CD4-positive, alpha-beta T cell treated with Interleukin-6 for 4 hours (primary cell): Measurements from ENCODE around the gene NOXA1.

Experiments
- DNase-seq: peaks from one replicate; pipeline ENCODE4 v3.0.0-alpha.2; 2020; ENCODE audit warnings: mixed read lengths

Gene NOXA1

DNA sequence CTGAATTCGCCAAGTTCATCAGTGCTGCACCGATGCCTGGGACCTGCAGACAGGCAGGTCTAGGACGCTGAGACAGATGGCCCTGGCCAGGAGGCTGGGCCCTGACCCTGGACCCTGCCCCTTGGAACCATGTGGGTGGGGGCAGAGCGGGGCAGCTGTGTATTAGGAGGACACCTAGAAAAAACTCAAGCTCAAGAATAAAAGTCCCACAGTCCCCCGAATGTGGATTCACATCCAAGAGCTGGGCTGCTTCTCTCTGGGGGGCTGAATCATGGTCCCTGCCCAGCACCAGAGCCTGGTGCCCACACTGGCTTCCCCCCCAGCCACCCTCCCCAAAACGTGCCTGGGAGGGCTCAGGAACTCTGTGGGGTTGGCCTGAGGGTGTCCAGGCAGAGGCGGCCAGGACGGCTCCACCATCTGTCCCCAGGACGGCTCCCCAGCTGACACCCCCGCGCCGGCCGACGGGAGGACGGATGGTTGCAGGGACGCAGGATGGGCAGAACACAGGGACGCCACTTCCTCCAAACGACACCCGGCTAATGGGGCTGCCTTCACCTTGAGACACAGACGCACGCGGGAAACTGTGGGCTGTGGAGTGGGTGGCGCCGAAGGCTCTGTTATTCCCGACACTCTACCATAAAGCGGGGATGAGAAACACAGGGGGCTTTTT, 35.2 kb upstream of the NOXA1 start:
- DNase-seq = no peak

DNA sequence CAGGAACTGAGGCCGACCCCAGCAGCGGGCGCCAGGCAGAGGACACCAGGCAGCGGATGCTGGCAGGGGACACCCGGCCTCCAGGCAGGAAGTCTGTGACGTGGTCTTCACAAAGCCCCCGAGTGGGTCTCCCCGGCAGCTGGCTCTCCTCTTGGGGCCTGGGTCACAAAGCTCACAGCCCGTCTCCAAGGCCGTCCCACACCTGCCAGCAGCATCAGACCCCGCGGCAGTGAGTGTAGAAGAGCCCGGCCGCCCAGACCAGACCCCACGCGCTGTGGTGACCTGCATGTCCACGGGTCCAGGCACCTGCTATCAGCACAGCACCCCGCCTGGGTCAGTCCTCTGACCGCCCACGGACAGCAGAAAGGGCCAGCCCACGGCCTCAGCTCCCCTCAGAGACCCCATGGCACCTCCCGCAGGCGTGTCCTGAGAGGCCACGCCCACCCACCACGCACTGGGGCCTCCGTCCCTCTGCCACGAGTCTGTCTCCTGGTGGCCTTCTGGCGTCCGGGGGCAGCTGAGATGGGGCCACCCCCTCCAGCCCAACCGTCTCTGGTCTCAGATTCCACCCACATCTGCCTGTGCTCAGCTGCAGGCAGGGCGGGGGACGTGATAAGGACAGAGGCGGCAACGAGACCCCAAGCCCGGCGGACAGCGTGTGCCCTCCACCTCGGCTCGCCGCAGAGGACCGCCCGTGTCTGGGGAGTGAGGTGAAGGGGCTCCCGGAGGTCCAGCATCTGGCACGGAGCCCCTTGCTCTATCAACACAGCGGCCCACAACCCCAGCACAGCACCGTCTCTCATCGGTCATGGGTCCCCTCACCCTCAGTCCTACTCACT, 34.4 kb upstream of the NOXA1 start:
- no peak for DNase-seq

DNA sequence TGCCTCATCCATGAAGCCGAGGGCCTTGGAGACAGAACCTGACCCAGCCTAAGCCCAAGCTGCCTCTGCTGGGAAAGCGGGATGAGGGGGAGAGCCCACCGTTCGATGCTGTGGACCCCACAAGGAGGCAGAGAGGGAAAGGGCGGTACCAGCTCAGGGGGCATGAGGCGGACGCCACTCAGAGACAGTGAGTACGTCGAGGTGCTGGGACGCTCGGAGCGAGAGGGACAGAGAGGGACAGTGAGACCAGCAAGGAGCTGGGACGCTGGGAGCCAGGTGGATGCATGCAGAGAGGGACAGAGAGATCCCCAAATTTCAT, 33.8 kb upstream of the NOXA1 start:
- no peak for DNase-seq

GRCh38 chr9:137390553-137391410, 32.4 kb upstream of the NOXA1 start:
- no peak for DNase-seq

DNA sequence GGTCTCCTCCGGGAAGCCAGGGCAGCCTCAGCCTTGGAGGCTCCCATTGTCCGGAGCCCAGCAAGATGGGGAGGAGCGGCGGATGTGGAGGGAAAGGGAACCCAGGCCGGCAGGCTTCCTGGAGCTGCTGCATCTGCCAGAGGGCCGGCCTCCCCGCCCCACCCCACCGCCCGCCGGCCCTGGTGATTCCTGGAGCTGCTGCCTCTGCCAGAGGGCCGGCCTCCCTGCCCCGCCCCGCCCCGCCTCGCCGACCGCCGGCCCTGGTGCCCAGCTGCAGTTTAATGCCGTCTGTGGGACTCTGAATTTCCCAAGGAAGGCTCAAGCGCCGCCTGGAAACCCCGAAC, 31.8 kb upstream of the NOXA1 start:
- no peak for DNase-seq

GRCh38 chr9:137392232-137393007, 30.8 kb upstream of the NOXA1 start:
- no peak for DNase-seq

DNA sequence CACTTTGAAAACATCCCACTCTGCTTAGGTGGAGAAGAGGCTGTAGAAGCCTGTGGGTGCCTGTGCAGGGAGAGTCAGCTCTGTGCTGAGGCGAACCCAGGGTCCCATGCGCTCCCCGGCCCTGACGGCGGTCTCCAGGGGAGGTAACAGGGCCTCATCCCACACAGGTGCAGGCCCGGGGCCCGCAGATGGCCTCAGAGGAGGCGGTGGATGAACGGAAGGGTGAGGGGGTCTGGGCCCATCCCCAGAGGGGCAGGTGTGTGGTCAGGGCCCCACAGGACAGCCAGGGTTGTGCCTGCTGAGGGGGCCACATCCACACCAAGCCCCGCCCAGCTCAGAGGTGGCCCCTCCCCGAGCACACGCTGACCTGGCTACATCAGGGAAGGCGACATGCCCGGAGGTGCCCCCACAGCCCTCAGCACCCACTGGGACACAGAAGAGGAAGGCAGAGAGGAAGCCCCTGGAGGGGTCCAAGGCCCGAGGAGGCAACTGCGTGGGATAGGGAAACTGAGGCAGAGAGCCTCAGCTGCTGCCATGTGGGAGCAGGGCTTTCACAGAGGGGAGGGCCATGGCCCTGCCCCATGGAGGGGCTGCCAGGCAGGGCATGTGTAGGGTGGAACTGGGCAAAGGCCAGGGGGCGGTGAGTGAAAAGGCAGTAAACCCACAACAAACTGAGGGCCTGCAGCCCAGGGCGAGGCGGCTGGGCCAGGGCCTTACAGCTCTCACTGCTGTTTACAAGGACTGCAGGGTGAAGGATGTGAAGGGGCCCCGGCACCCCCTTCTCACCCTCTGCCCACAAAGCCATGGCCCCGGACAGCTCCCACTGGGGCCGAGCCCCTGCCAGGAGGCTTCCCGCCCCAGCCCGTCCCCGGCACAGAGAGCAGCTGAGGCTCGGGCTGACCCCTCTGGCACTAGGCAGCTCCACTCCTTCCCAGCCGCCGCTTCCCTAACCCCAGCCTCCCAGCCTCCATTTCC, 29.7 kb upstream of the NOXA1 start:
- DNase-seq = no peak

GRCh38 chr9:137394866-137395665, 28.1 kb upstream of the NOXA1 start:
- DNase-seq = no peak

- no peak for DNase-seq
Measured at GRCh38 chr9:137395666-137396010, 27.6 kb upstream of the NOXA1 start.

GRCh38 chr9:137396227-137396626, 27.0 kb upstream of the NOXA1 start:
- DNase-seq = no peak

DNA sequence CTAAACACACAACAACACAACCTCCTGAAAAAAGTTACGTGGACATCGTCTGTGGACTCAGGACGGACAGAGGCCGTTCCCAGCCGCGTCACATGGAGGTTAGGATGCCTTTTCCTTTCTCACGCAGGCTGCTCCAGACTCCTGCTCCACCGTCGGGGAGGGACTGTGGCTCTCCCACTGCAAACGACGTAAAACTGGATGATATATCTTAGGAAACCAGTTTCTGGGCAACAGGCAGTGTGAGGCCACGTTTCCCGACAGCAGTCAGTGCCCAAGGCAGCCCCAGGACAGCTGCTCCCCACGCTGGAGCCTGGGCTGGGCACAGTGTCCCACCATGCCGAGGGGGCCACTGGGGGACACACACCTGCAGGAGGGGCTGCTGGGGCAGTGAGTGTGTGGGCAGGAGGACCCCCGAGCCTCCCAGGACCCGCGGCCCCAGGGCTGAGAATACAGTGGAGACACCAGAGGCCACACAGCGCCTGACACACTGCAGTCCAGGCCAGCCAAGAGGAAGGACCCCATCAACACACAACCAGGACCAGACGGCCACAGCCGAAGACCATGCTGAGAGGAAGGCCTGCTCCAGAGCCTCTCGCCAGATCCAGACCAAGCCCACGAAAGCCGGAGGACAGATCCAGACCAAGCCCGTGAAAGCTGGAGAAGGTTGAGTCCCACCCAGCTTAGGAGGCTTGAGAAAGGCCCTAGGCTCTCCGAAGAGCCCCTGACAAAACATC, 26.4 kb upstream of the NOXA1 start:
- DNase-seq = no peak

DNA sequence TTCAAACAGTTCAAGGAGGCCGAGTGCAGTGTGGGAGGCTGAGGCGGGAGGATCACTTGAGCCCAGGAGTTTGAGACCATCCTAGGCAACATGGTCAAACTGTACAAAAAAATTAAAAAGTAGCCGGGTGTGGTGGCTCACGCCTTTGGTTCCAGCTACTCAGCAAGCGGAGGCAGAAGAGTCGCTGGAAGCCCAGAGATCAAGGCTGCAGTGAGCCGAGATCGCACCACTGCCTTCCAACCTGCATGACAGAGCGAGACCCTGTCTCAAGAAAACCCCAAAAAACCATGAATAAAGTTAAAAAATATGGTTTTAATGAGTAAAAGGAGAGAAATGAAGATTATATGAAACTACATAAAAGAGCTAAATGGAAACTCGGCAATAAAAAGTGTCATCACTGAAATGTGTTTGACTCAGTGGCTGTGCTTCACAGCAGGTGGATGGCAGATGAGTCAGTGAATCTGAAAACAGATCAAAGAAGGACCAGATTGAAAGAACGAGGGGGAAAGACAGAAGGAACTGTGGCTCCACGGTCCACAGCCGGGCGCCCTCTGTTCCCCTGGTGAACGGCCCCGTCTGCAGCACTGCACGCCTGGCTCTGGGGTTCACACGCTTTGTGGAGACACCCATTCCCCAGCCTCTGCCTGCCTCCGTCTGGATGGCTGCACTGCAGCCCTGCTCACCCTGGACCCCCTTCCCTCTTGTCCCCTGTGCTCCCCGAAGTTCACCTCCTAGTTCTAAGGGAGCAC, 25.3 kb upstream of the NOXA1 start:
- DNase-seq = no peak

- DNase-seq = no peak
Measured at GRCh38 chr9:137398561-137399468, 24.4 kb upstream of the NOXA1 start.

GRCh38 chr9:137402746-137403145, 20.4 kb upstream of the NOXA1 start:
- no peak for DNase-seq

DNA sequence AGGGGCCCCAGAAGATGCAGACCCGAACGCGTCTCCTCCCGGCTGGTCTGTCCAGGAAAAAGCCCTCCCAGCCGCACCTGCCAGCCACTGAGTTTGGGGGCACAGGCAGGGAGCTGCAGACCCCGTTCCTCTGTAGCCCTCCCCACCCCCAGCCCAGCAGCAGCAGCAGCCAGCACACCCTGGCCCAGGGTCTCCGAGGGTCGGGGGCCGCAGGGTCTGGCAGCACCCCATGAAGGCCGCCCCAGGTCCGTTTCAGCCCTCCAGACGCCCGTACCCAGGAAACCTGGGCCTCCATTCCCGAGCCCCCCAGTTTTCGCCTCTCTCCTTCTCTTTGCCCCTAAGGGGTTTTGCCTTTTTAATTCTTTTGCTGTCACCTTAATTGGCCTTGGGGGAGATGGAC, 19.9 kb upstream of the NOXA1 start:
- no peak for DNase-seq

- DNase-seq = no peak
Measured at GRCh38 chr9:137404961-137405567, 18.1 kb upstream of the NOXA1 start.

DNA sequence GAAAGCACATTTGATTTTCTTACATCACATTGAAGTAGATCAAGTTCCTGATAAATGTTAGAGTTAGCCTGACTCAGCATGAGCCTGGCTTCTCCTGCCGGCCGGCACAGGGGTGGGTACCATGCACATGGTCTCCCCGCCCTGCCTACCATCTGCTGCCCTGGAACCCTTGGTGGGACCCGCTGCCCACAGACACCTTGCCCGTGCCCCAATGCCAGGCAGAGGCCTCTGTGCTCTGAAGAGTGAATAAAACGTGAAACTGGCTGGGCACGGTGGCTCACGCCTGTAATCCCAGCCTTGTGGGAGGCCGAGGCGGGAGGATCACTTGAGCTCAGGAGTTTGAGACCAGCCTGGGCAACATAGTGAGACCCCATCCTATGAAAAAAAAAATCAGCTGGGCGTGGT, 17.5 kb upstream of the NOXA1 start:
- DNase-seq = no peak
